ENCODE data around the gene ADAM29.
"Not testable (repeated sequence)": the region's sequence is repeated elsewhere in the genome, so short reads cannot be mapped to it uniquely, and the experiment has no call there.

Gene ADAM29

GRCh38 chr4:174972911-174973310 lies 54.8 kb downstream of the ADAM29 start:
- no peak for DNase-seq

- no peak for DNase-seq
Observed at GRCh38 chr4:174973336-174973735, 55.2 kb downstream of the ADAM29 start.

GRCh38 chr4:174983128-174983750 lies 65.1 kb downstream of the ADAM29 start:
- DNase-seq = no peak

GRCh38 chr4:174983870-174984269 lies 65.7 kb downstream of the ADAM29 start:
- DNase-seq = not testable (repeated sequence)

- DNase-seq = peak; percentile 92
Observed at GRCh38 chr4:174989791-174990190, 71.6 kb downstream of the ADAM29 start.

GRCh38 chr4:174993916-174994315 lies 75.8 kb downstream of the ADAM29 start:
- DNase-seq = no peak

GRCh38 chr4:174996079-174996478 lies 77.9 kb downstream of the ADAM29 start:
- DNase-seq = peak; percentile 28

GRCh38 chr4:174999407-174999806 lies 81.2 kb downstream of the ADAM29 start:
- DNase-seq = peak; percentile 57

GRCh38 chr4:175017751-175018150 lies 99.6 kb downstream of the ADAM29 start:
- DNase-seq = no peak

- not testable (repeated sequence) for DNase-seq
Observed at GRCh38 chr4:175019447-175019846, 101.3 kb downstream of the ADAM29 start.

Data from MV-4-11 (cell line).